Skeletal muscle tissue (tissue), 4 donors: ENCODE results near the gene TNS4. TPM values are rescaled to one million over a fixed set of nuclear protein-coding genes. Genes with fewer than 3 reads are reported as not detected.

Experiments
- H3K27ac ChIP-seq: one replicate; pipeline ENCODE4 v1.7.0; 2013; ENCODE audit warnings: mild to moderate bottlenecking, low read depth, low read length, inconsistent platforms
- H3K27me3 ChIP-seq, 3 donors: one replicate each; pipeline ENCODE4 v1.7.0; 2013; ENCODE audit warnings: low read length in 3 of 3; ENCODE audit not compliant: control insufficient read depth in 3 of 3, insufficient read depth in 3 of 3
- H3K36me3 ChIP-seq, 3 donors: one replicate each; pipeline ENCODE4 v1.7.0; 2013; ENCODE audit warnings: low read length in 3 of 3; ENCODE audit not compliant: control insufficient read depth in 3 of 3, insufficient read depth in 3 of 3
- H3K4me1 ChIP-seq, 3 donors: one replicate each; pipeline ENCODE4 v1.7.0; 2013; ENCODE audit warnings: low read length in 3 of 3, mild to moderate bottlenecking in 3 of 3; ENCODE audit not compliant: control insufficient read depth in 3 of 3, insufficient read depth in 3 of 3
- H3K4me3 ChIP-seq, 3 donors: one replicate each; pipeline ENCODE4 v1.7.0; 2013; ENCODE audit warnings: low read length in 3 of 3
- H3K9ac ChIP-seq, 3 donors: one replicate each; pipeline ENCODE4 v1.7.0; 2013; ENCODE audit warnings: low read length in 3 of 3, mild to moderate bottlenecking in 3 of 3, moderate library complexity in 2 of 3, low read depth in 1 of 3
- H3K9me3 ChIP-seq, 3 donors: one replicate each; pipeline ENCODE4 v1.7.0; 2013; ENCODE audit warnings: low read length in 3 of 3; ENCODE audit not compliant: control insufficient read depth in 3 of 3
- total RNA-seq: library from RNA; depleted of rRNA; stranded (reverse); fragments of >200 nt; gene quantifications from one replicate; pipeline ENCODE4 v1.2.3, GENCODE V29; 2014
- donor health status: Osteomylitis.

TNS4 gene
- total RNA-seq, 1 donor from 2014 or later: not detected

- Histone ChIP-seq H3K9ac (no peak overlapping the region), H3K9me3 (no peaks in the 10 kb centered on the region), H3K36me3 (no peaks in the 10 kb centered on the region), H3K27me3 (peaks cover 0 to 2% (median 0%) of the 10 kb centered on the region in 3 donors), H3K27ac (no peak overlapping the region), H3K4me3 (no peak overlapping the region), H3K4me1 (peaks cover 14 to 18% (median 16%) of the 10 kb centered on the region in 3 donors)
Observed at GRCh38 chr17:40484285-40484972, 17.0 kb downstream of the TNS4 start.

GRCh38 chr17:40483679-40484078 lies 17.7 kb downstream of the TNS4 start:
- H3K9me3 ChIP-seq: no peaks in the 10 kb centered on the region
- peaks cover 14 to 18% (median 16%) of the 10 kb centered on the region in 3 donors for H3K4me1 ChIP-seq
- H3K9ac ChIP-seq: no peak overlapping the region
- H3K36me3 ChIP-seq: no peaks in the 10 kb centered on the region
- no peak overlapping the region for H3K4me3 ChIP-seq
- H3K27ac ChIP-seq: no peak overlapping the region
- peaks cover 0 to 2% (median 0%) of the 10 kb centered on the region in 3 donors for H3K27me3 ChIP-seq

DNA sequence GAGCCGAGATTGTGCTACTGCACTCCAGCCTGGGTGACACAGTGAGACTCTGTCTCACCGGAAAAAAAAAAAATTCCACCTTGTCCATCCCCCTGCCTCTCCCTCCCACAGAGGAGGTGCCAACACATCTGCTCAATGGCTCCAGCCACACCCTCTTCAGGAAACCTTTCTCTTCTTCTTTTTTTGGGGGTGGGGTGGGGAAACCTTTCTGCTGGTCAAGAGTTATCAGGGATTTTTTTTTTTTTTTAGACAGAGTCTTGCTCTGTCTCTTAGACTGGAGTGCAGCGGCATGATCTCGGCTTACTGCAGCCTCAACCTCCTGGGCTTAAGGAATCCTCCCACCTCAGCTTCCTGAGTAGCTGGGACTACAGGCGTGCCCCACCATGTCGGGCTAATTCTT lies 18.7 kb downstream of the TNS4 start:
- Histone ChIP-seq H3K4me3 (no peak overlapping the region), H3K4me1 (peaks cover 12 to 15% (median 13%) of the 10 kb centered on the region in 3 donors), H3K9ac (no peak overlapping the region), H3K36me3 (no peaks in the 10 kb centered on the region), H3K27ac (no peak overlapping the region), H3K9me3 (no peaks in the 10 kb centered on the region), H3K27me3 (peaks cover 0 to 2% (median 0%) of the 10 kb centered on the region in 3 donors)

DNA sequence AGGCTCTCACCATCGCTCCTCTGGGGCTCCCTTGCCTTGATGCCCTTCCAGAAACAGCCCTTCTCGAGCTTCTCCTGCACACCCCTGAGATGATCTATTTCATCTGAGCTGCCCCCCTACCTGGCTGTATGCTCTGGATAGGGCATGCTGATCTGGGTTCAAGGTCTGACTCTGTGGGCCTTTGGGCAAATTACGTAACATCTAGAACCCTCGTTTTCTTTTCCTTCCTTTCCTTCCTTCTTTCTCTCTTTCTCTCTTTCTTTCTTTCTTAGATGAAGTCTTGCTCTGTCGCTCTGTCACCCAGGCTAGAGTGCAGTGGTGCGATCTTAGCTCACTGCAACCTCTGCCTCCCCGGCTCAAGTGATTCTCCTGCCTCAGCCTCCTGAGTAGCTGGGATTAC lies 20.3 kb downstream of the TNS4 start:
- Histone ChIP-seq H3K4me3 (no peak overlapping the region), H3K27ac (no peak overlapping the region), H3K9me3 (no peaks in the 10 kb centered on the region), H3K9ac (no peak overlapping the region), H3K27me3 (peaks cover 0 to 2% (median 0%) of the 10 kb centered on the region in 3 donors), H3K36me3 (no peaks in the 10 kb centered on the region), H3K4me1 (peaks cover 0 to 6% (median 4%) of the 10 kb centered on the region in 3 donors)

DNA sequence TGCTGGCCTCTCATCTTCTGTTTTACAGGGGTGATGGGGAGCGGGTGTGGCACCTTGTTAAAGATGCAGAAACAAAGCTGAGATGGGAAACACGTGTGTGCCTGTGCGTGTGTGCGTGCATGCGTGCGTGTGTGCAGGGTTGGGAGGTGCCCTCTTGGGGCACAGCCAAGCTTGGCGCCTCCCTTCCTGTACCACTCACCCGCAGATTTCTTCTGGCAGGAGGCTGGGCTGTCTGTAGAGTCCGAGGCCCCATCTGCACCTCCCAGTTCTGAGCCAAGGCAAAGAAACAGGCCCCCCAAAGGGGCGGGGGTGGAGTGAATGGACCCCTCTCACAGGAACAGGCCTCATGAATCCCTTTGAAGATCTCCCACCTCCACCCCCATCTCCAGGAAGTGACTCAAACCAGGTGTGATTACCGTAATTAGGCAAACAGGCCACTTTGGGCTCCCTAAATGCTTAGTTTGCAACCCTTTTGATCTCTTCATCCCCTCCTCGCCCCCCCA lies 20.9 kb downstream of the TNS4 start:
- Histone ChIP-seq H3K4me1 (peaks cover 4 to 8% (median 8%) of the 10 kb centered on the region in 3 donors), H3K9me3 (no peaks in the 10 kb centered on the region), H3K27me3 (peaks cover 0 to 2% (median 0%) of the 10 kb centered on the region in 3 donors), H3K4me3 (no peak overlapping the region), H3K9ac (no peak overlapping the region), H3K36me3 (no peaks in the 10 kb centered on the region), H3K27ac (no peak overlapping the region)

- Histone ChIP-seq H3K4me3 (no peak overlapping the region), H3K36me3 (no peaks in the 10 kb centered on the region), H3K4me1 (peaks cover 4 to 10% (median 8%) of the 10 kb centered on the region in 3 donors), H3K9ac (no peak overlapping the region), H3K27me3 (peaks cover 0 to 2% (median 0%) of the 10 kb centered on the region in 3 donors), H3K9me3 (no peaks in the 10 kb centered on the region), H3K27ac (no peak overlapping the region)
Observed at GRCh38 chr17:40479754-40480480, 21.5 kb downstream of the TNS4 start.

GRCh38 chr17:40478486-40478885 lies 22.9 kb downstream of the TNS4 start:
- H3K9me3 ChIP-seq: no peaks in the 10 kb centered on the region
- no peaks in the 10 kb centered on the region for H3K36me3 ChIP-seq
- peaks cover 4 to 10% (median 8%) of the 10 kb centered on the region in 3 donors for H3K4me1 ChIP-seq
- H3K27ac ChIP-seq: no peak overlapping the region
- no peak overlapping the region for H3K9ac ChIP-seq
- no peak overlapping the region for H3K4me3 ChIP-seq
- no peaks in the 10 kb centered on the region for H3K27me3 ChIP-seq

DNA sequence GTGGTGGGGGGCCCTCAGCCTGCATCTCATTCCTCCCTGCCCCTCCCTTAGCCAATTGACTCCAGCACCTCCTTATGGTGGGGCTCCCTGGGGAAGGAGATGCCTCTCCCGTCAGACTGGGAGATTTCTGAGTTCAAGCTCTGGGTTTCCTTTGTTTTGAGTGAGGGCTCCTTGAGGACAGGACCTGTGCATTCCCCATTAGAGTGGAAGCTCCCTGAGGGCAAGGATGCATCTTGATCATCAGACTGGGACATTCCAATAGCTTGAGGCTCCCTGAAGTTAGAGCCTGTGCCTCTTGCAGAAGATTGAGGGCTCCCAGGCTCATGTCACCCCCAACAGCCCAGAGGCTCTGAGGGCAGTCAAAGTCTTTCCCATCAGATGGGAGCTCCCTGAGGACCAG lies 23.6 kb downstream of the TNS4 start:
- H3K27me3 ChIP-seq: no peaks in the 10 kb centered on the region
- H3K4me3 ChIP-seq: no peak overlapping the region
- peaks cover 4 to 10% (median 8%) of the 10 kb centered on the region in 3 donors for H3K4me1 ChIP-seq
- H3K36me3 ChIP-seq: no peaks in the 10 kb centered on the region
- H3K9ac ChIP-seq: no peak overlapping the region
- no peaks in the 10 kb centered on the region for H3K9me3 ChIP-seq
- no peak overlapping the region for H3K27ac ChIP-seq

GRCh38 chr17:40475234-40475908 lies 26.1 kb downstream of the TNS4 start:
- H3K36me3 ChIP-seq: no peaks in the 10 kb centered on the region
- H3K27ac ChIP-seq: no peak overlapping the region
- H3K27me3 ChIP-seq: no peaks in the 10 kb centered on the region
- peaks cover 4 to 6% (median 5%) of the 10 kb centered on the region in 3 donors for H3K4me1 ChIP-seq
- H3K4me3 ChIP-seq: no peak overlapping the region
- no peaks in the 10 kb centered on the region for H3K9me3 ChIP-seq
- H3K9ac ChIP-seq: peak overlapping the region in 1 of 3 donors; percentile 60
